Mononuclear cell (primary cell): ENCODE results near the gene CIDEB. TPM values are rescaled to one million over a fixed set of nuclear protein-coding genes. Genes with fewer than 3 reads are reported as not detected.

Experiments used
- total RNA-seq: library from RNA; depleted of rRNA; stranded (reverse); fragments of >200 nt; gene quantifications from one replicate; pipeline ENCODE4 v1.2.3, GENCODE V29; 2012

The CIDEB gene
- total RNA-seq, 1 donor, result 14.4 TPM

Other genes starting within 250 kb of the CIDEB start
- gene CPNE6, start 236.4 kb downstream of the CIDEB start, total RNA-seq, result not detected
- 4.6 TPM for gene PCK2, start 213.7 kb downstream of the CIDEB start, total RNA-seq
- 59.1 TPM for gene DCAF11, start 193.2 kb downstream of the CIDEB start, total RNA-seq
- 1.2 TPM for gene NRL, start 193.0 kb downstream of the CIDEB start, total RNA-seq
- gene FITM1, start 177.3 kb downstream of the CIDEB start, total RNA-seq, result 0.42 TPM
- gene PSME1, start 171.8 kb downstream of the CIDEB start, total RNA-seq, result 218 TPM
- 4.1 TPM for gene EMC9, start 166.4 kb downstream of the CIDEB start, total RNA-seq
- gene PSME2, start 161.4 kb downstream of the CIDEB start, total RNA-seq, result 78.9 TPM
- gene RNF31, start 160.5 kb downstream of the CIDEB start, total RNA-seq, result 38.4 TPM
- 126 TPM for gene IRF9, start 146.7 kb downstream of the CIDEB start, total RNA-seq
- gene REC8, start 135.9 kb downstream of the CIDEB start, total RNA-seq, result 22.7 TPM
- 13.3 TPM for gene IPO4, start 119.2 kb downstream of the CIDEB start, total RNA-seq
- 13.6 TPM for gene TM9SF1, start 112.5 kb downstream of the CIDEB start, total RNA-seq
- 0.31 TPM for gene TSSK4, start 102.3 kb downstream of the CIDEB start, total RNA-seq
- gene CHMP4A, start 94.5 kb downstream of the CIDEB start, total RNA-seq, result 90.8 TPM
- 4.5 TPM for gene MDP1, start 91.9 kb downstream of the CIDEB start, total RNA-seq
- 51.2 TPM for gene NEDD8, start 75.6 kb downstream of the CIDEB start, total RNA-seq
- gene GMPR2, start 75.0 kb downstream of the CIDEB start, total RNA-seq, result 31.1 TPM
- 70.7 TPM for gene TINF2, start 65.4 kb downstream of the CIDEB start, total RNA-seq
- gene TGM1, start 44.8 kb downstream of the CIDEB start, total RNA-seq, result 4.2 TPM
- 25.1 TPM for gene RABGGTA, start 36.4 kb downstream of the CIDEB start, total RNA-seq
- 10.4 TPM for gene DHRS1, start 8.2 kb downstream of the CIDEB start, total RNA-seq
- gene NOP9, start 8.1 kb downstream of the CIDEB start, total RNA-seq, result 11.2 TPM
- 12.6 TPM for gene LTB4R2, start 2.2 kb upstream of the CIDEB start, total RNA-seq
- 12.5 TPM for gene LTB4R, start 3.5 kb upstream of the CIDEB start, total RNA-seq
- gene ADCY4, start 27.1 kb upstream of the CIDEB start, total RNA-seq, result 2.3 TPM
- gene RIPK3, start 32.0 kb upstream of the CIDEB start, total RNA-seq, result 9.9 TPM
- gene NFATC4, start 60.2 kb upstream of the CIDEB start, total RNA-seq, result 0.10 TPM
- under 0.01 TPM for gene NYNRIN, start 91.0 kb upstream of the CIDEB start, total RNA-seq
- gene CBLN3, start 121.7 kb upstream of the CIDEB start, total RNA-seq, result 0.84 TPM
- 148 TPM for gene KHNYN, start 122.0 kb upstream of the CIDEB start, total RNA-seq
- 21.6 TPM for gene SDR39U1, start 134.8 kb upstream of the CIDEB start, total RNA-seq
- not detected for gene CMA1, start 200.3 kb upstream of the CIDEB start, total RNA-seq